ENCODE measurements around the gene SFRP2. TPM values are rescaled to one million over a fixed set of nuclear protein-coding genes. Genes with fewer than 3 reads are reported as not detected.

SFRP2 gene
- total and polyA plus RNA-seq, 4 donors: 0.08 to 0.09 TPM; not detected in 2

- TF ChIP-seq CTCF (IDR thresholded peaks at IDR 0.05; ENCODE audit: low read depth, low read length, missing input control) (no peak), REST (IDR thresholded peaks at IDR 0.05) (no peak)
These were observed 47.3 kb downstream of the SFRP2 start (continued) for GRCh38 chr4:153741541-153741940.

- no peaks in the 10 kb centered on the region for H3K27me3 ChIP-seq (ENCODE audit: control insufficient read depth in 4 of 4, insufficient read depth in 4 of 4, low read length in 3 of 4)
- H3K4me3 ChIP-seq (ENCODE audit: low read depth in 1 of 3, low read length in 3 of 3): no peak overlapping the region
- no peaks in the 10 kb centered on the region for H3K4me1 ChIP-seq (ENCODE audit: control insufficient read depth in 4 of 4, insufficient read depth in 4 of 4, low read length in 3 of 4)
- no peak for DNase-seq (ENCODE audit: low spot score)
- H3K9me3 ChIP-seq (ENCODE audit: control insufficient read depth in 4 of 4, low read length in 3 of 4): peaks cover under 1 to 5% (median 2%) of the 10 kb centered on the region in 4 donors
- H3K9ac ChIP-seq (ENCODE audit: low read depth in 1 of 2, low read length in 2 of 2): no peak overlapping the region
- no peak for TF ChIP-seq HNF4G (IDR thresholded peaks at IDR 0.05)
- H3K27ac ChIP-seq (ENCODE audit: low read depth in 1 of 2, low read length in 2 of 2): no peak overlapping the region
- no peaks in the 10 kb centered on the region for H3K36me3 ChIP-seq (ENCODE audit: control insufficient read depth in 4 of 4, insufficient read depth in 3 of 4, low read depth in 1 of 4, low read length in 3 of 4)
These were observed 52.9 kb downstream of the SFRP2 start for GRCh38 chr4:153735906-153736461.

- no peak overlapping the region for H3K27ac ChIP-seq (ENCODE audit: low read depth in 1 of 2, low read length in 2 of 2)
- no peaks in the 10 kb centered on the region for H3K36me3 ChIP-seq (ENCODE audit: control insufficient read depth in 4 of 4, insufficient read depth in 3 of 4, low read depth in 1 of 4, low read length in 3 of 4)
- WGBS: 78% methylated on average over 4 of the region's 4 CpGs
- no peak for DNase-seq (ENCODE audit: low spot score)
- H3K9me3 ChIP-seq (ENCODE audit: control insufficient read depth in 4 of 4, low read length in 3 of 4): no peaks in the 10 kb centered on the region
- no peak overlapping the region for H3K4me3 ChIP-seq (ENCODE audit: low read depth in 1 of 3, low read length in 3 of 3)
- TF ChIP-seq HNF4A (conservative IDR thresholded peaks at IDR 0.05) (no peak), RAD21 (IDR thresholded peaks at IDR 0.05) (no peak), HNF4G (IDR thresholded peaks at IDR 0.05) (no peak), REST (IDR thresholded peaks at IDR 0.05) (no peak), GABPA (IDR thresholded peaks at IDR 0.05 in 1 of 2, conservative IDR thresholded peaks at IDR 0.05 in 1 of 2) (no peak), ZBTB33 (IDR thresholded peaks at IDR 0.05) (no peak), SP1 (IDR thresholded peaks at IDR 0.05) (no peak), YY1 (IDR thresholded peaks at IDR 0.05) (no peak), TAF1 (conservative IDR thresholded peaks at IDR 0.05) (no peak), ATF3 (IDR thresholded peaks at IDR 0.05) (no peak), EGR1 (IDR thresholded peaks at IDR 0.05; ENCODE audit: low read depth in 2 of 2) (no peak)
- H3K9ac ChIP-seq (ENCODE audit: low read depth in 1 of 2, low read length in 2 of 2): no peak overlapping the region
- no peaks in the 10 kb centered on the region for H3K27me3 ChIP-seq (ENCODE audit: control insufficient read depth in 4 of 4, insufficient read depth in 4 of 4, low read length in 3 of 4)
- H3K4me1 ChIP-seq (ENCODE audit: control insufficient read depth in 4 of 4, insufficient read depth in 4 of 4, low read length in 3 of 4): no peaks in the 10 kb centered on the region
These were observed 55.0 kb downstream of the SFRP2 start for GRCh38 chr4:153733751-153734448.
